Measurements from ENCODE around the gene LRRC8B. TPM values are rescaled to one million over a fixed set of nuclear protein-coding genes. Genes with fewer than 3 reads are reported as not detected.

LRRC8B gene
- total RNA-seq, 2 donors from 2014 or later: 5.5 to 6.5 TPM

- no peaks in the 10 kb centered on the region for H3K9me3 ChIP-seq
- no peaks in the 10 kb centered on the region for H3K36me3 ChIP-seq
- DNase-seq (ENCODE audit: low spot score) (no peak), ATAC-seq (ENCODE audit: insufficient number of reproducible peaks, low FRiP score, low read depth) (no peak)
- no peaks in the 10 kb centered on the region for H3K4me1 ChIP-seq (ENCODE audit: control insufficient read depth in 1 of 2, low read depth in 2 of 2)
- no peaks in the 10 kb centered on the region for H3K27me3 ChIP-seq (replicated peaks; ENCODE audit: insufficient read depth)
- peak; percentile 64 for TF ChIP-seq CTCF (IDR thresholded peaks at IDR 0.05)
- H3K27ac ChIP-seq: no peak overlapping the region
- no peak overlapping the region for H3K4me3 ChIP-seq
These were observed 74.1 kb downstream of the LRRC8B start for GRCh38 chr1:89598450-89599331.

GRCh38 chr1:89599332-89599630, 74.7 kb downstream of the LRRC8B start:
- DNase-seq (ENCODE audit: low spot score) (no peak), ATAC-seq (ENCODE audit: insufficient number of reproducible peaks, low FRiP score, low read depth) (no peak)
- TF ChIP-seq CTCF (IDR thresholded peaks at IDR 0.05): no peak
- no peaks in the 10 kb centered on the region for H3K9me3 ChIP-seq
- no peaks in the 10 kb centered on the region for H3K36me3 ChIP-seq
- no peak overlapping the region for H3K4me3 ChIP-seq
- no peak overlapping the region for H3K27ac ChIP-seq
- no peaks in the 10 kb centered on the region for H3K4me1 ChIP-seq (ENCODE audit: control insufficient read depth in 1 of 2, low read depth in 2 of 2)
- no peaks in the 10 kb centered on the region for H3K27me3 ChIP-seq (replicated peaks; ENCODE audit: insufficient read depth)

- no peak for ATAC-seq (ENCODE audit: insufficient number of reproducible peaks, low FRiP score, low read depth)
- Histone ChIP-seq H3K27me3 (replicated peaks; ENCODE audit: insufficient read depth) (no peaks in the 10 kb centered on the region), H3K9me3 (no peaks in the 10 kb centered on the region), H3K4me1 (ENCODE audit: control insufficient read depth in 1 of 2, low read depth in 2 of 2) (no peaks in the 10 kb centered on the region), H3K4me3 (no peak overlapping the region), H3K36me3 (no peaks in the 10 kb centered on the region), H3K27ac (no peak overlapping the region)
- no peak for DNase-seq (ENCODE audit: low spot score)
- no peak for TF ChIP-seq CTCF (IDR thresholded peaks at IDR 0.05)
These were observed 76.0 kb downstream of the LRRC8B start for GRCh38 chr1:89600451-89601224.

GRCh38 chr1:89602871-89603404, 78.3 kb downstream of the LRRC8B start:
- H3K4me1 ChIP-seq (ENCODE audit: control insufficient read depth in 1 of 2, low read depth in 2 of 2): no peaks in the 10 kb centered on the region

More at GRCh38 chr1:89602871-89603404, 78.3 kb downstream of the LRRC8B start:
- Histone ChIP-seq H3K9me3 (no peaks in the 10 kb centered on the region), H3K27me3 (replicated peaks; ENCODE audit: insufficient read depth) (no peaks in the 10 kb centered on the region), H3K27ac (no peak overlapping the region), H3K4me3 (no peak overlapping the region), H3K36me3 (no peaks in the 10 kb centered on the region)
- TF ChIP-seq CTCF (IDR thresholded peaks at IDR 0.05): no peak
- no peak for DNase-seq (ENCODE audit: low spot score)
- no peak for ATAC-seq (ENCODE audit: insufficient number of reproducible peaks, low FRiP score, low read depth)

All from thoracic aorta (tissue), 2 donors.